Heart right ventricle (tissue), 16 donors: ENCODE results near the gene SLC17A5. TPM values are rescaled to one million over a fixed set of nuclear protein-coding genes. Genes with fewer than 3 reads are reported as not detected.
A peak's percentile ranks its signal among the peaks of the same experiment; 100 is the strongest.

Experiments used
- ATAC-seq, 8 donors: fragments of 200-7000 bp; cut with Tn5 transposase; one replicate each; pipeline ENCODE4 v1.9.1; 2020; ENCODE audit warnings: mild to moderate bottlenecking in 8 of 8, moderate library complexity in 8 of 8, moderate number of reproducible peaks in 1 of 8
- DNase-seq, 2 donors: peaks; one replicate each; pipeline ENCODE4 v3.0.0-alpha.2; 2020
- H3K27ac ChIP-seq, 10 donors: fragments of 200-600 bp; sonication (generic) in 2 of 10; one replicate each; pipeline versions ENCODE4 v1.5.0 to v1.8.0; 2020 to 2022; ENCODE audit warnings: mild to moderate bottlenecking in 3 of 10
- H3K27me3 ChIP-seq, 7 donors: fragments of 200-600 bp; one replicate each; pipeline ENCODE4 v1.8.0; 2021 to 2022; ENCODE audit warnings: mild to moderate bottlenecking in 2 of 7
- H3K36me3 ChIP-seq, 9 donors: fragments of 200-600 bp; sonication (generic) in 1 of 9; one replicate each; pipeline versions ENCODE4 v1.5.0 to v1.8.0; 2020 to 2022; ENCODE audit warnings: mild to moderate bottlenecking in 2 of 9
- H3K4me1 ChIP-seq, 9 donors: fragments of 200-600 bp; sonication (generic) in 1 of 9; one replicate each; pipeline versions ENCODE4 v1.5.0 to v1.8.0; 2020 to 2022; ENCODE audit warnings: mild to moderate bottlenecking in 4 of 9
- H3K4me3 ChIP-seq, 10 donors: fragments of 200-600 bp; sonication (generic) in 2 of 10; one replicate each; pipeline versions ENCODE4 v1.5.0 to v1.8.0; 2020 to 2022; ENCODE audit warnings: mild to moderate bottlenecking in 7 of 10, moderate library complexity in 2 of 10
- H3K9me3 ChIP-seq, 11 donors: fragments of 200-600 bp in 10 of 11; sonication (generic) in 2 of 11; one replicate each; pipeline versions ENCODE4 v1.5.0 to v1.8.0; 2013 to 2022; ENCODE audit warnings: mild to moderate bottlenecking in 2 of 11, control low read depth in 1 of 11, moderate library complexity in 1 of 11
- CTCF ChIP-seq, 9 donors: fragments of 200-600 bp; sonication (generic) in 2 of 9; IDR thresholded peaks; one replicate each; pipeline versions ENCODE4 v1.5.0 to v1.8.0; 2021 to 2022; ENCODE audit warnings: antibody characterized with exemption in 9 of 9, mild to moderate bottlenecking in 5 of 9, moderate library complexity in 1 of 9
- WGBS, 2 donors: extraction: QIAGEN DNeasy Blood & Tissue Kit; methylation state at CpG; one replicate each; pipeline ENCODE4 v1.1.7; 2013; ENCODE audit warnings: inconsistent platforms in 1 of 2; 5-methylcytosine and 5-hydroxymethylcytosine counted together
- intact Hi-C, 10 donors: fragments of 100-400 bp; cut with DNase I; formaldehyde crosslinking; loops; one replicate each; pipeline versions ENCODE4 v1.11.1 to v1.14.2; 2022
- polyA plus RNA-seq, 2 donors: library from polyadenylated mRNA; stranded (reverse); fragments of 200-250 nt; gene quantifications; one replicate each; pipeline ENCODE4 v1.2.3, GENCODE V29; 2013
- total RNA-seq, 10 donors: library from RNA; stranded (reverse); fragmentation: NEBNext Ultra II Directional in 3 of 10; extraction: Animal tissue kit (Norgen Biotek cat#: 25700) in 3 of 10; gene quantifications; one replicate each; pipeline versions ENCODE4 v1.2.1 to v1.2.4, GENCODE V29; 2021 to 2023
- donor health status: Arrhythmogenic right ventricular cardiomyopathy.
- donor health status: ischemic (EF 13 %, LVEDD 7.1; RV severe dilation, severe dysfunction).
- donor health status: healthy with polysubstance abuse.
- donor health status: DM: no; HTN: yes; CAD: no.
- donor health status: DM: no; HTN: no; CAD: no.
- donor health status: ischemic (EF 25% LVEDD 6.9; RV normal size, moderate dysfunction).
- donor health status: ischemic (EF 25% LVEDD 5.7; RV mildly dilated, moderate dysfunction).
- donor health status: healthy.
- donor health status: DM: yes; HTN: yes; CAD: no.
- donor health status: Ischemic cardiomyopathy.
- donor health status: ischemic (EF 35%, LVEDD 5.7; RV mildly dilated, moderate dysfunction).
- donor health status: nonischemic (EF 11% LVEDD 7.7; RV severe dilation, severe dysfunction).
- donor health status: DM: yes; HTN: yes; CAD: no.
- donor health status: PGD.
- donor health status: ischemic (EF 29% LVEDD 5.4; RV normal size, mild dysfunction).
- donor health status: nonischemic (EF 23%, LVEDD 6.1; RV moderate dilation, normal function).

The SLC17A5 gene
- total and polyA plus RNA-seq, 12 donors = 1.9 to 7.6 (median 4.7) TPM

- H3K36me3 ChIP-seq = no peaks in the 10 kb centered on the region
- H3K27me3 ChIP-seq = no peaks in the 10 kb centered on the region
- intact Hi-C loops = loop anchor here in 2 of 10 donors (5.0 to 10.0 kb wide), 2 partner anchors 62 to 64 kb away; partner anchors contain the start of gene EEF1A1 (in 2 of the 2)
- peak overlapping the region; percentile 62 to 94 (median 84) for H3K27ac ChIP-seq
- ATAC-seq (peak in 6 of 8 donors; percentile 21 to 58 (median 36)), DNase-seq (no peak)
- peaks cover 0 to 27% (median 15%) of the 10 kb centered on the region in 9 donors for H3K4me1 ChIP-seq
- TF ChIP-seq CTCF (IDR thresholded peaks at IDR 0.05) = no peak
- peak overlapping the region in 6 of 10 donors; percentile 11 to 42 (median 25) for H3K4me3 ChIP-seq
- peaks cover 0 to 2% (median 0%) of the 10 kb centered on the region in 11 donors for H3K9me3 ChIP-seq
- WGBS, 2 donors = 32 to 43% methylated on average over 6 of the region's 6 CpGs
Observed at GRCh38 chr6:73586416-73586974, 67.3 kb downstream of the SLC17A5 start.

GRCh38 chr6:73585566-73586415 lies 68.0 kb downstream of the SLC17A5 start:
- no peaks in the 10 kb centered on the region for H3K27me3 ChIP-seq
- peaks cover 0 to 6% (median 0%) of the 10 kb centered on the region in 11 donors for H3K9me3 ChIP-seq
- H3K27ac ChIP-seq = peak overlapping the region; percentile 62 to 94 (median 84)
- DNase-seq (peak in 1 of 2 donors; percentile 67), ATAC-seq (peak in 7 of 8 donors; percentile 67 to 89 (median 84))
- intact Hi-C loops = loop anchor here in 2 of 10 donors (5.0 to 10.0 kb wide), 2 partner anchors 61 to 63 kb away; partner anchors contain the start of gene EEF1A1 (in 2 of the 2)
- H3K36me3 ChIP-seq = no peaks in the 10 kb centered on the region
- 20 to 31% methylated on average over 3 of the region's 3 CpGs for WGBS, 2 donors
- H3K4me1 ChIP-seq = peaks cover 0 to 33% (median 20%) of the 10 kb centered on the region in 9 donors
- peak overlapping the region in 7 of 10 donors; percentile 11 to 42 (median 23) for H3K4me3 ChIP-seq
- no peak for TF ChIP-seq CTCF (IDR thresholded peaks at IDR 0.05)

GRCh38 chr6:73581293-73581692 lies 72.5 kb downstream of the SLC17A5 start:
- intact Hi-C loops = loop anchor here in 4 of 10 donors (2.0 to 10.0 kb wide), 4 partner anchors 56 to 60 kb away; partner anchors contain the start of gene EEF1A1 (in 3 of the 4)
- H3K4me3 ChIP-seq = peak overlapping the region in 2 of 10 donors; percentile 37 to 40
- H3K36me3 ChIP-seq = no peaks in the 10 kb centered on the region
- ATAC-seq (no peak), DNase-seq (no peak)
- peak overlapping the region in 9 of 10 donors; percentile 82 to 95 (median 89) for H3K27ac ChIP-seq
- no peaks in the 10 kb centered on the region for H3K27me3 ChIP-seq
- H3K9me3 ChIP-seq = peaks cover 0 to 6% (median 0%) of the 10 kb centered on the region in 11 donors
- H3K4me1 ChIP-seq = peaks cover 6 to 49% (median 26%) of the 10 kb centered on the region in 9 donors
- no peak for TF ChIP-seq CTCF (IDR thresholded peaks at IDR 0.05)
- WGBS, 2 donors = 97 to 99% methylated on average over 2 of the region's 2 CpGs
